RPMI7951 (cell line): ENCODE data around the gene LPAR2. TPM values are rescaled to one million over a fixed set of nuclear protein-coding genes. Genes with fewer than 3 reads are reported as not detected.
"Not testable (repeated sequence)": the region's sequence is repeated elsewhere in the genome, so short reads cannot be mapped to it uniquely, and the experiment has no call there.

ENCODE experiments used
- DNase-seq: peaks from one replicate; pipeline ENCODE4 v3.0.0-alpha.2; 2012; ENCODE audit warnings: low read depth
- total RNA-seq: library from RNA; depleted of rRNA; stranded (reverse); fragments of >200 nt; shearing (Covaris generic); gene quantifications from 2 replicates; pipeline ENCODE4 v1.2.3, GENCODE V29; 2014; rRNA removed

The LPAR2 gene
- total RNA-seq, 1 experiment from 2014 or later = 0.72 TPM

DNA sequence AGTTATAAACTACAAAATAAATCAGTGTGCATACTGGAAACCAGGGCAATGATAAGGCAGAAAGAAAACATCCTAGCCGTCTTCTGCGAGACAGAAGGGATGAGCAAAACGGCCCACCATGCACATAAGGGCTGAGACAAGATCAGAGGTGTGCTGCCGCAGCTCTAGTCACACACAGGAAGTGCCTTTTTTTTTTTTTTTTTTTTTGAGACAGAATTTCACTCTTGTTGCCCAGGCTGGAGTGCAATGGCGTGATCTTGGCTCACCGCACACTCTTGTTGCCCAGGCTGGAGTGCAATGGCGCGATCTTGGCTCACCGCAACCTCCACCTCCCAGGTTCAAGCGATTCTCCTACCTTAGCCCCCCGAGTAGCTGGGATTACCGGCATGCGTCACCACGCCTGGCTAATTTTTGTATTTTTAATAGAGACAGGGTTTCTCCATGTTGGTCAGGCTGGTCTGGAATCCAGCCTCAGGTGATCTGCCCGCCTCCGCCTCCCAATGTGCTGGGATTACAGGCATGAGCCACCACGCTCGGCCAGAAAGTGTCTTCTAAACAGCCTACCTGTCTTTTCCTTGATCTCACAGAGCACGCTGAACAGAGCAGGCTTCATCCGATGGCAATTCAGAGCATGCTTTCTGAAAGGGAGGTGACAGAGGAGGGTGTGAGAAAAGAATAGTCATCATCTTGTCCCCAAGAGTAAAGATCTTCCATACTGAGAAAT lies 29.1 kb downstream of the LPAR2 start:
- DNase-seq = not testable (repeated sequence)

DNA sequence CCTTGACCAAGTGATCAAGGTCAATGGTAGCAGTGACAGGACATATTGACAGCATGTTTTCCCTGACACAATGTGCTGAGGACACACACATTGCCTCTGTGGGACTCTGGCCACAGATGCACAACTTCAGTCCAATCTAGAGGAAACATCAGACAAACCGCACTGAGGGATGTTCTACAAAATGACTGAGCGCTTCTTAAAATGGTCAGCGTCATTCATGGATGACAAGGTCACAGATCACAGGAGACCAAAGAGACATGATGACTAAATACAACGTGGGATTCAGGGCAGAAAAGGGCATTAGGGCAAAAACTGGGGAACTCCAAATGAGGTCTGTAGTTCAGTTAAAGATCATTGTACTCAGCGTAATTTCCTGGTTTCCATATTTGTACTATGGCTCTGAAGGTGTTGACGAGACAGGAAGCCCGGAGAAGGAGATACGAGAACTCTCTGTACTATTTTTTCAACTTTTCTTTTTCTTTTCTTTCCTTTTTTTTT lies 30.2 kb downstream of the LPAR2 start:
- peak; percentile 48 for DNase-seq

DNA sequence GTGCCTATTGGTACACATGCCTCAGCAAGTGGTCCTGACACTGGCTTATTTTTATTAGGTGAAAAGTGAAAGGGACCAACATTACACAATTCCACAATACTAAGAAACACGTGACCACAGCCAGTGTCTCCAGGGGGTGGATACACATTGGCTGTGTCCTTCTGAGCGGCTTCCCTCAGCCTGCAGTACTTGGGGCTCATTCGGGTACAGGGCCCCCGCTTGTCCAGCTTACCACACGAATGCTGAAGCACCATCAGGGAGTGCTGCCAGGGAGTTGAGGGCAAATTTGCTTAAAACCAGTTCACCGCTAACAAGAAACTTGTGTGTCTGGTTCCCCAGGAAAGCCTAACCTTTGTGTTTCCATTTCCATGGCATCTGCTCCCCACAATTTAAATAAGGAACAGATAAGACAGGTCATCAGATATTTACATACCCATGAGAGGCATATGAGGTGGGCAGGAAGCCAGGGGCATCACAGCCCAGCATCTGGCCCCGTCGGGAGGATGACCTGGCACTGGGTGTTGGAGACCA lies 32.8 kb downstream of the LPAR2 start:
- peak; percentile 47 for DNase-seq

DNA sequence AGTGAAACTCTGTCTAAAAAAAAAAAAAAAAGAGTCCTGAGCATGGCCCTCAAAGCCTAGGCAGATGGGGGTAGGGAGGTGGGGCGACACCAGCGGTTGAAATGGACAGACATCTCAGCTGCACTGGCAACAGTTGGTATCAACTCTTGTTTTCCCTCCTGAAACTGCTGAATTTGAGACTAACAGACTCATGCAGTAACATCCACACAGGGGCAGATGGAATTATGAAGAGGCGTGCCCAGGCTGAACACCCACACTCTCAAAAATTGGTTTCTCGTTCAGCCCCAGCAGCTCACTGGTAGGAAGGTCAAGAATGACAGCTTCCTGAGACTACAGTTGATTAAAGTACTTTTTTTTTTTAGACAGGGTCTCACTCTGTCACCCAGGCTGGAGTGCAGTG lies 33.6 kb downstream of the LPAR2 start:
- DNase-seq = no peak

DNA sequence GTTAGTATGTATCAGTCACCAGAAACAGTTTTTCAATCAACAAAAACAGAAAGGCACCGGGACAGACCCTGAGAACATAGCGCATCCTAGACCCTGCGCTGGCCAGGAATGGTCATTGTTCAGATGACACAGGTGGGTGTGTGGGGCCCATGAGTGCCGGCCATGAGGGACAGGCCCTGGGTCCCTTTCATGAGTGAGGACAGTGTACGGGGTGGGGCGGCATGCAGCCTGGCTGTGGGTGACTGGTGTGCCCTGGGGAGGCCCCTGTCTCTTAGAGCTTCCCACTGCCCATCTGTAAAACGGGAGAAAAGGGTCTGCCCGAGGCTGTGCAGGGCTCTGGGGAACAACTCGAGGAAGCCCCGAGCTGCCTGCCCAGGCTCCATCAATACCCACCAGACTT lies 35.3 kb downstream of the LPAR2 start:
- no peak for DNase-seq

DNA sequence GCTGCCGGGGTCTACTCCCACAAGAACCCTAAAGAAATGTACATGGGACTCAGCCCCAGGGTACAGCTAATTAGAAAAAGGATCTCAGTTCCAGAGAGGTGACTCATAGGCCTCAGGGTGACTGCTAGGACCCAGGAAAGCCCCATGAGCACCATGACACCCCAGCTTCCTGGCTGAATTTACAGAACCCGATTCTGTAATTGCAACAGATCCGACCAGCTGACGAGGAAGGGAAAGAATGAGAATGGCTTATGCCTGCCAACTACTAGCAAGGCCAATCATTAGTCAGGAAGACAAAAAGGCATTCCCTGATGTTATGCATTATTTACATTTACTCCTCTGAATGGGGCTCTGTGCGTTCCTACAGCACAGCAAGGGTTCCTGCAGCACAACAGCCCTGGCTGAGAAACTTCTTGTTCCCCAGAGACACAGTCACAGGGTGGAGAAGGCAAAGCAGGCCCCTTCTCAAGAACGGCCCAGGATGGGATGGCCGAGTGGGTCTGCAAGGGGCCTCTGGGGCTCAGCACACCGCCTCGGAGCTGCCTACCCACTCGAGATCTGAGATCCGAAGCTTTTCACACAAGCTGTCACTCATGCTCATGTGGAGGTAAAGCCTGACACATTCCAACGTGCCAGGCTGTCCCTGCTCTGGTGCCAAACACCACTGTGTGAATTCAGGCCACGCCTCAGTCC lies 36.7 kb downstream of the LPAR2 start:
- peak; percentile 98 for DNase-seq

DNA sequence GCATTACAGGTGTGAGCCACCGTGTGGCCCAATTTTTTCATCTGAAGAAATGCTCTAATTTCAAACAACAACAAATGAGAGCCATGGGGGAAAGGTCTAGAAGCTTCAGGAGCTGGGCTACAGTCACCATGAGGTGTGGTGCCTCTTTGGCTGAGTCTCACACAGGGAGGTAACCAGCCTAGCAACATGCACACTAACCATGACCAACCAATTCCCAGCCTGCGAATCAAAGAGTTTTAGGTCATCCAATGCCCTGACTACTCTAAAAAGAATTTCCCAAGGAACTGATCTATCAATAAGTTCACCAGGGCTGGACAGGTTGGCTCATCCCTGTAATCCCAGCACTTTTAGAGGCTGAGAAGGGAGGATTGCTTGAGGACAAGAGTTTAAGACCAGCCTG lies 39.5 kb downstream of the LPAR2 start:
- DNase-seq = peak; percentile 11

DNA sequence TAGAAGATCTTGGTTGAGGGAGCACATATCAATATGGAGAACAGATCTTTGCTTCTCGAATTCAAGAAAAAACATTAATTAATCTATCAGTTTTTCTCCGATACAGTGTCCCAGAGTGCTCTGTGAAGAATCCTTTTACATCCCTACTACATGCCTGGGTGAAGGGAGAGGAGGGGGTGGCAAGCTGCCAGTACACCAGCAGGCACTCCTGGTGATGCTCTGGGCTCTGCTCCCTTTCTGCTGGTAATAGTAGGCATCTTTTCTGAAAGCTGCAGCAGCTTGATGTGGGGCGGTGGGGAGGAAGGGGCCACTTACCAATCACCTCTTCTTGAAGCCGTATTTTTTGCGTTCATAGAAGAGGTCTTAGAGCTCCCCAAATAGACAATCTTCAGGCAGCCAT lies 40.2 kb downstream of the LPAR2 start:
- no peak for DNase-seq

DNA sequence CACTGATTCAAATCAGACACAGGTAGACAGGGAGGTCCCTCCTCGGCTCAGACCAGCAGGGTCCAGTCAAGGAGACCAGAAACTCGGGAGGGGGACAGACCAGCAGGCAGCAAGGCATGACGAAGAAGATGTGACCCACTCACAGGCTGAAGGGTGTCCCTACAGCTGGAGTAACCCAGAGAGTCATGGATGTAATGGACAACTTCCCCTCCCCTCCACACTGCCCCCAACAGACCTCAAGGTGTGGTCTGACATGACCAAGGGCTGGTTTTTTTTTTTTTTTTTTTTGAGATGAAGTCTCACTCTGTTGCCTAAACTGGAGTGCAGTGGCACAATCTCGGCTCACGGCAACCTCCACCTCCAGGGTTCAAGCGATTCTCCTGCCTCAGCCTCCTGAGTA lies 43.7 kb downstream of the LPAR2 start:
- no peak for DNase-seq

DNA sequence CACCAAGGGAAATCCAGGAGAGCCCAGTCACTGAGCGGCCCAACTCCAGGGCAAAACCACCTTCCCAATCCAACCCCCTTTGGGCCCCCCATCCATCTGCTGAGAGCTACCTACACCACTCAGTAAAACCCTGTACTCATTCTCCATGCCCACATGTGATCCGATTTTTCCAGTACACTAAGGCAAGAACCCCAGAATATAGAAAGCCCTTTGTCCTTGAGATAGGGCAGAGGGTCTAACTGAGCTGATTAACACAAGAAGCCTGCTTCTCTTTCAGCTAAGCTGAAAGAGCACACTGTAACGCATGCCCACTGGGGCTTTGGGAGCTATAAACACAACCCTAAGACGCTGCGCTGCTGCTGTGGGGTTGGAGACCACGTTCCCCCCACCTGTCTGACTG lies 45.5 kb downstream of the LPAR2 start:
- DNase-seq = peak; percentile 9

DNA sequence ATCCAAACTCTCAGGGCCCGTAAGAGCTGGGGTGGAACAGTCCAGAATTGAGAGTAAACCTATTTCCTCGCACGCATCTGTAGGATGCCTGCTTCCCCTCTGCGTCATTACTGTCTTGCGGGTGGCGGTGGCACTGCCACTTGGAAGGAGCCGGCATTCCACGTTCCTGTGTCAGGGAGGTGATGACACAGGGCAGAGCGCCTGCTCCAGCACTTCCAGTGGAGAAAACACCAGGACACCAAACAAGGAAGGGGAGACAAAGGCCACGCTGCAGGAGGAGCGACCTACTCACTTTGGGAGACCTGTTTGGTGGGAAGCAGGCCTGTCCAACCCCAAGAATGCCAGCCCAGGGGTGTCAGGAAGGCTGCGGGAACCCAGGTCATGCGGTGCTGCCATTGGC lies 46.6 kb downstream of the LPAR2 start:
- no peak for DNase-seq

DNA sequence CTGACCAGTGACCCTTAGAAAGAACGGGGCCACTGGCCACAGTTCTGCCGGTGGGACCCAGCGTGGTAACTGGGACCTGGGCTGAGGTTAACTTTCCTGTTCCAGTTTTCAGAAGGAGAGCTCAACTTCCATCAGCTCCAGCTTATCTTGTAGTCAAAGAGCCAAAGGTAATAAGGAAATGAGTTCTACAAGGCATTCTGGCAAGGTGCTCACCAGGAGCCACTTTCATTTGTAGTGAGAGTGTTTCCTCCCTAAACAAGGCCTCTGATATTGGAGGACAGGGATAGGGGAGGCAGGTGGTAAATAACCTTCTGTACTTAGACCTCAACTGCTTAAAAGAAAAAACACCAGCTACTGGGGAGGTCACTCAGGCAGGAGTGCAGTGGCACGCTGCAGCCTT lies 47.6 kb downstream of the LPAR2 start:
- DNase-seq = no peak

DNA sequence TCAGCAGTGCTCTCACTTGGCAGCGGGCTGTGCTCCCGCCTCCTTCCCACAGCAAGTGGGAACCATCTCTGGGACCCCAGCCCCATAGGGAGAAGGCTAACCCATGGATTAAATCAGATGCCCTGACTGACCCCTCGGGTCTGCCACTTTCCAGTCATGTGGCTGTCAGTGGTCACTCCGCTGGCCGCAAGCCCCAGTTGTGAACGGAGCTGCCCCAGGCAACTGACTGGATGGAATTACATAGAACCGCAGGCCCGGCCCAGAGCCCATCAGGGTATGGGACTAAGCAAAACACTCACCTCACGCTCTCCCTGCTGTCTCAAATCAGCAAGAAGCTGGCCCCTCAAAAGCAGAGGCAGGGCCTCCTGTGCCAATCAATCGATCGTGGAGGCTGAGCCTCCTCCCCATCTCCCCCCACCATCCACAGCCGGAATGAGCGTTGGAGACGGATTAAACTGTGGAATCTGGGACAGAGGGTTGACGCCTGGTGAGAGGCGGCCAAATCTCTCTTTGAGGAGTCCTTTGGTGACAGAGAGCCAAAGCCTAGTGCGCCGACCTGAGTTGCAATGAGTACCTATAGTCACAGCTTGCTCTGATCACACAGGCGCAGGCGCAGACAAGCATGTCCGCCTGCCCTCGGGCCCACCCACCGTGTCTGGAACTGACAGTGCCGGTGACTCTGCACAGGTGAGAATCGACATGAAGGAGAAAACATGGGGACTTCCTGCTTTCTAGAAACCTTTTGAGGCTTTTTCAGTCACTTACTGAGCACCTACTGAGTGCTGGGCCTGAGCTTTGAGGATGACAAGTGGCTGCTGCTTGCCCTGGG lies 48.3 kb downstream of the LPAR2 start:
- peak; percentile 81 for DNase-seq

DNA sequence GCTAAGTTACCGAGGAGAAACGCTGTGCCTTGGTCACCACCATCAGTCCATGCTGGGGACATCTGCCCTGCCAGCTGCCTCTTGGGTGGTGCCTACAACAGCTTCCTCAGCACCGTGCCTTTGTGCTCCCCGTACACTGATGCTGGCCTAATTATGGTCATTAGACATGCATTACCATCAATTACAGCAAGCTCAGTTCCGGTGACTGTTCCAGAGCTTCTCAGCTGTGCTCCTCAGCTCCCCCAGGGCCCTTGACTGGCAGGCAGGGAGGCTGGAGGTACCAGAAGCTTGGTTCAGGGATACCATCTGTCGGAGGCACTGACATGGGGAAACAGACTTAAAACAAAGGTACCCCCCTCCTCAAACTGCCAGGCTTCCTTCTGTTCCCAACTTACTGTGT lies 49.8 kb downstream of the LPAR2 start:
- peak; percentile 37 for DNase-seq

DNA sequence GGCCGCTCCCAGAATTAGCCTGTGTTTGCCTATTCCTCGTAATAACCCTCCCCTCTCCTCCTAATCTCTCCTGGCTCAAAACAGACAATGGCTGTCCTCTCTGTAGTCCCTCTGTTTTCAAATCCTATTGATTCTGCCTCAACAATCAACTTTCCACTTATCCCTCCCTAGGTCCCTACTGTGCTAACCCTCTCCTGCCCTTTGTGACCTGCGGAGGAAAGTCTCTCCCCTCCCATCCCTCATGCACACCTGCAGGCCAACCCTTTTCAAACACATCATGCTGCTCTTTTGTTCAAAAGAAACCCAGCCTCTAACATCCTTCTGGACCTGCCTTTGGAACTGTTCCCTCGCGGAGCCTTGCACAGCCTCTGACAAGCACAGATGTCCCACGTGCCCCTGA lies 52.6 kb downstream of the LPAR2 start:
- DNase-seq = no peak

Other genes starting within 250 kb of the LPAR2 start
- 21.9 and 23.9 TPM in 2 replicates for gene GATAD2A, start 222.5 kb downstream of the LPAR2 start, total RNA-seq
- 0.68 and 0.96 TPM in 2 replicates for gene TSSK6, start 112.7 kb downstream of the LPAR2 start, total RNA-seq
- gene NDUFA13, start 112.0 kb downstream of the LPAR2 start, total RNA-seq = 282 and 300 TPM in 2 replicates
- 0.12 TPM in 1 of 2 replicates, not detected in the other for gene YJEFN3, start 99.3 kb downstream of the LPAR2 start, total RNA-seq
- gene CILP2, start 90.0 kb downstream of the LPAR2 start, total RNA-seq = under 0.01 and 0.20 TPM in 2 replicates
- gene PBX4, start 9.5 kb downstream of the LPAR2 start, total RNA-seq = 2.1 and 3.0 TPM in 2 replicates
- 2.3 and 3.3 TPM in 2 replicates for gene GMIP, start 15.4 kb upstream of the LPAR2 start, total RNA-seq
- gene ATP13A1, start 35.5 kb upstream of the LPAR2 start, total RNA-seq = 21.3 and 34.7 TPM in 2 replicates
- gene ZNF101, start 40.6 kb upstream of the LPAR2 start, total RNA-seq = 5.2 and 9.3 TPM in 2 replicates
- 4.9 and 5.4 TPM in 2 replicates for gene ZNF14, start 104.9 kb upstream of the LPAR2 start, total RNA-seq
- gene ZNF506, start 193.5 kb upstream of the LPAR2 start, total RNA-seq = 18.4 and 24.8 TPM in 2 replicates
- 4.3 and 7.6 TPM in 2 replicates for gene ZNF253, start 237.7 kb upstream of the LPAR2 start, total RNA-seq